AG10803 (cell line): Measurements from ENCODE around the gene PGP.

Experiments used
- DNase-seq: peaks from one replicate; pipeline ENCODE4 v3.0.0; 2010; ENCODE audit warnings: low read depth
- H3K4me3 ChIP-seq: 2 replicates; pipeline ENCODE4 v1.5.1; 2011; ENCODE audit warnings: mild to moderate bottlenecking, low read length, control low read depth
- TF ChIP-seq, protein P1 (sequence below): conservative IDR thresholded peaks from 2 replicates; pipeline ENCODE4 v1.5.1; 2011; ENCODE audit warnings: mild to moderate bottlenecking, low read length, control low read depth, inconsistent platforms

The PGP gene

DNA sequence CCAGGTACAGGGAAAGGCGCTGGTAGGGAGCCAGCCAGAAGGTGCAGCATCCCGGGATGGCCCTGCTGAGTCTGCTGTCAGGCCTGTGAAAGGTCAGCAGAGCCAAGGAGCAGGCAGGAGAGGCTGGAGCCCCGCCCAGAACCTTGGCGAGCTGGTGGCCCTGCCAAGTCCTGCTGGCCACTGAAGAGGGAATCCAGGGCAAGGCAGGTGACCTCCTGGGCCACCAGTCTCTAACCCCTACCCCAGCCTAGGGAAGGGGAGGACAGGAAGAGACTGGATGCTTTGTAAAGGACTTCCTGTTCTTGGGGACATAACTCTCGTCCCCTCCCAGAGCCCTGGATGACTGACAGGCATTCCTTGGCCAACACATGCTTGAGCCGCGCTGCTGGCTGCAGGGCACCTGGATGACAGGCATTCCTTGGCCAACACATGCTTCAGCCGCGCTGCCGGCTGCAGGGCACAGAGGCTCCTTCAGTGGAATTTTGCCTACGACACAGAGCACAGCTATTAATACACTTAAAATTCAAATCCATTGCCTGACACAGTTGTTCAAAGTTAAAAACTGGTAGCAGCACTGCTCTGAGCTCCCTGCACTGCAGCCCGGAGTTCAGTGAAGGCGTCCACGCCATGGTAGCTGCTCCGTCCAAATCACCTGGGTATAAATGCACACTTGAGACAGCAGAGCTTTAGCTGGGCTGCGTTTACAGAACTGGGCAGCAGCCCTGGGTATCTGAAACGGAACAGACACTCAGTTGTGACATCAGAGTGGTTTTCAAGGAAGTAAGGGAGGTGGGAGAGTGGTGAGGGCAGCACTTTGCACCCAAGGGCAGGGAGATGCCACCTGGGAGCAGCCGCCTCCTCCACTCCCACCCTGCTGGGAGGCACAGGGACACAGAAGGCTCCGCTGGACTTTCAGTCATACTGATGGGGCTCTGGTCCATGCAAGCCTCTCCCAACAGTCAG lies 2.0 kb downstream of the PGP start:
- peak overlapping the region; percentile 60 for H3K4me3 ChIP-seq
- no peak for DNase-seq
- TF ChIP-seq, protein P1, sequence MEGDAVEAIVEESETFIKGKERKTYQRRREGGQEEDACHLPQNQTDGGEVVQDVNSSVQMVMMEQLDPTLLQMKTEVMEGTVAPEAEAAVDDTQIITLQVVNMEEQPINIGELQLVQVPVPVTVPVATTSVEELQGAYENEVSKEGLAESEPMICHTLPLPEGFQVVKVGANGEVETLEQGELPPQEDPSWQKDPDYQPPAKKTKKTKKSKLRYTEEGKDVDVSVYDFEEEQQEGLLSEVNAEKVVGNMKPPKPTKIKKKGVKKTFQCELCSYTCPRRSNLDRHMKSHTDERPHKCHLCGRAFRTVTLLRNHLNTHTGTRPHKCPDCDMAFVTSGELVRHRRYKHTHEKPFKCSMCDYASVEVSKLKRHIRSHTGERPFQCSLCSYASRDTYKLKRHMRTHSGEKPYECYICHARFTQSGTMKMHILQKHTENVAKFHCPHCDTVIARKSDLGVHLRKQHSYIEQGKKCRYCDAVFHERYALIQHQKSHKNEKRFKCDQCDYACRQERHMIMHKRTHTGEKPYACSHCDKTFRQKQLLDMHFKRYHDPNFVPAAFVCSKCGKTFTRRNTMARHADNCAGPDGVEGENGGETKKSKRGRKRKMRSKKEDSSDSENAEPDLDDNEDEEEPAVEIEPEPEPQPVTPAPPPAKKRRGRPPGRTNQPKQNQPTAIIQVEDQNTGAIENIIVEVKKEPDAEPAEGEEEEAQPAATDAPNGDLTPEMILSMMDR: no peak

DNA sequence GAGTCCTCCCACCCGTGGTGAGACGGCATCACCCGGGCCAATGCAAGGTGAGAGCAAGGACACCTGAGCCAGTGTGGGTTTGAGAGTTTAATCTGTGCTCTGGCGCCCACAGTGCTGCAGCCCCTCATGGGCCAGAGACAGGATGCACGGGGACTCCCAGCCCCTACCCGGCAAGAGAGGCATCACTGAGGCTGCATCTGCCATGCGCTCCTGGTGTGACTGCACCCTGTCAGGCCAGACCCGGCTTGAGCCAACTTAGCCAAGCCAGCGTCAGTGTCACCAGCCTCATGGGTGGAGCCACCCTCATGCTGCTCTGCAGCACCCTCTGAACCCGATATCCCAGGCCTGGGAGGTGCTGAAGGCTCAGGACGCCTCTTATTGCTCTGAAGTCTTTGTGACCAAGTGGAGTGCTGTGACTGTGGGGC lies 2.7 kb downstream of the PGP start:
- no peak for DNase-seq
- no peak overlapping the region for H3K4me3 ChIP-seq
- TF ChIP-seq, protein P1: no peak

DNA sequence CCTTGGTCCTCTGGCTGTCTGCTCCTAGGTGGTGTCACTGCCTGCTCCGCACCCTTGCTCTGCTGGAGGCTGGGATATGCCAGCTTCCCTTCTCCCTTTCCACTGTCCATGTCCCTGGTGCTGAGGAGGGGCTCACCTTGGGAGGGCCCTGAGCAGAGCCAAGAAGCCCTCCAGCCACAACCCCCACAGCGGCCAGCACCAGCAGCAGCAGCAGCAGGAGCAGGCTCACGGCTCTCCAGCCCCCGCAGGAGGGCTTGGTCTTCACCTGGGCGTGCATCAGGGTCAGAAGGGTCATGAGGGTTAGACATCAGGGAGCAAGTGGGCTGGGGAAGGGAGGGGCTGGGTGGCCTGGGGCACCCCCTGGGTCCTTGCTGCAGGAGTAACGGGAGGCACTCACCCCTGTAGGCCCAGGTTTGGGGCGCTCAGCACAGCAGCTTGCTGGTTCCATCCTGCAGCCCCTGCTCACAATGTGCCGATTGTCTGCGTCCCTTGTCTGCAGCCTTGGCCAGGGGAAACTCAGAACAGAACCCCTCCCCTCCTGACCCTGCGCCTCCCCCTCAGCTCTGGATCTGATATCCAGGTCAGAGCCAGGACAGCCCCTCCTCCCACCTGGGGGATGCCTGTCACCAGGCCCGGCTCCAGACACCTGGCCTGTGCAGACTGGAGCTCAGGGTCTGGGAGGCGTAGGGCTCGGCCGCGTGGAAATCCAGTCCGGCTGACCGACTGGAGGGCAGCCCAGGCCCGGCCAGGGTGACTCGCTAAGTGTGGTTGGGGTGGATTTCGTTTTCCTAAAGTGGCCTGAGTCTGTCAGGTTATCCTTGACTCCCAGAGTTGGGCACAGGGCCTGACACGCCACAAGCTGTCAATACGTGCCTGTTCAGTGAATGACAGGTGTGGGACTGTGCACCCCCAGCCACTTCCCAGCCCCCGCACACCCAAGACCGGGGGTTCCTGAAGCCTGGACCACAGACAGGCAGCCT lies 4.0 kb downstream of the PGP start, which contains the start of gene BRICD5:
BRICD5 (minus strand) TSS at position 478 of the 980 bp plus-strand sequence; CDS start at position 448, 30 bp downstream.
- no peak within 1 kb of the TSS for H3K4me3 ChIP-seq
- TF ChIP-seq, protein P1: no peak
- DNase-seq: no peak

DNA sequence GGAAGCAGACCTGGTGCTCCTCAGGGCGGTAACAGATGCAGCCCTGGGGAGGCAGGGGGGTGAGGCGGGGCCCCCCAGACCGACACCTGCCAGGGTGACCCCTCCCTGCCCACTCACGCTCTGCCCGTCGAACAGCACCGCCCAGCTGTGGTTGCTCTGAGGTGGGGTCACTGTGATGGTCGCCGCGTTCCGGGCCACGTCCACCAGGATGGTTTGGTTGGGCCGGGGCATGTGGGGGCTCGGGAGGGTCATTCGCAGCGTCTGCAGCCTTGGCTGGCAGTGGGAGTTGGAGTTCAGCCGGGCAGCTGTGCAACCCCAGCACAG lies 4.7 kb downstream of the PGP start:
- no peak for DNase-seq
- H3K4me3 ChIP-seq: no peak overlapping the region

DNA sequence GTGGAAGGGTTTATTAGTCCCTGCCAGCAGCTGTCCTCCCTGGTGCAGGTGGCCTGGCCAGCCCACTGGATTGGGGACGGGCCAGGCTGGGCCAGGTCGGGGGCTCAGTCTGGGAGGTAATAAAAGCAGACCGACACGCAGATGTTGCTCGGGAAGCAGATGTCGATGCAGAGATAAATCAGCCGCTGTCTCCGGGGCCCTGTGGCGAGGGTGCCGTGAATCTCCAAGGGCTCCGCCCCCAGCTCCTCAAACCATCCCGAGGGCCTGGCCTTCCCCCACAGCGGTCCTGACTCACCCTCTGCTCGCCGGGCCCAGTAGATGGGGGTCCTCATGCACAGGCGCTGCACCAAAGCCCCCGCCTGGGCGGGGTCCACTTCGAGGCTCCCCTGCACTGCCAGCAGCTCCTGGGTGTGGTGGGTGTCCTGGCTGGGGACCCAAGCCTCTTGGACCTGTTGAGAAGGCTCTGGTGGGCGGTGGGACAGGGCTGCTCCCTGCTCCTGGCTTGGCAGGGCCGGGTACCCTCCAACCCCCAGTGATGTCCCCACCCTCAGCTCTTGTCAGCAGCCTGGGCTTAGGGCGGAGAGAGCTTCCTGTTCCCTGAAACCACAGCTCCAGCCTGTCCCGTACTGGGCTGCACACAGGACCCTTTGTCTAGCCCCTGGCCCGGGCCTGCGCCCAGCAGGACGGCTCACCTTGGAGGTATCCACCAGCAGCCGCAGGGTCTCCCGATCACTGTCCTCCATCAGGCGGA lies 5.2 kb downstream of the PGP start:
- TF ChIP-seq, protein P1: no peak
- no peak for DNase-seq
- no peak overlapping the region for H3K4me3 ChIP-seq

More for the DNA sequence above, 4.7 kb downstream of the PGP start:
- TF ChIP-seq, protein P1: no peak

DNA sequence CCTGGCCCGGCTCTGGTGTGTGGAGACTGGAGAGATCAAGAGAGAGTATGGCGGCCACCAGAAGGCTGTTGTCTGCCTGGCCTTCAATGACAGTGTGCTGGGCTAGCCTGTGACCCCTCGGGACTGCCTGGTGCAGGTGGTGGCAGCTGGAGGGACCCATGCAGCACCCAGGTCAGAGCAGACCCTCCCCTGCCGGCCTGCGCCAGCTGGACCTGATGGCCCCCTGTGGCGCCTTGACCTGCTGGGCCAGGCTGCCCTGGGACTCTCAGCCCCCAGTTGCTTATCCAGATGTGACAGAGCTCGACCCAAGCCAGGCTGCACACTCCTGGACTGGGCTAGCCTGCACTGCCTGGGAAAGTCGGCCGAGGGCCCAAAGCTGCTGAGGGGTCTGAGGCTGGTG lies 5.9 kb downstream of the PGP start:
- DNase-seq: no peak
- TF ChIP-seq, protein P1: no peak
- H3K4me3 ChIP-seq: no peak overlapping the region
